HG03045 (cell line): ENCODE measurements around the gene POP5.
A peak's percentile ranks its signal among the peaks of the same experiment; 100 is the strongest.
"Not testable (repeated sequence)": the region's sequence is repeated elsewhere in the genome, so short reads cannot be mapped to it uniquely, and the experiment has no call there.

Source experiments
- ATAC-seq: cut with Tn5 transposase; IDR thresholded peaks from one replicate; pipeline ENCODE4 v1.9.1; 2021; ENCODE audit warnings: mild to moderate bottlenecking, moderate library complexity; ENCODE audit not compliant: unreplicated experiment

Gene POP5

DNA sequence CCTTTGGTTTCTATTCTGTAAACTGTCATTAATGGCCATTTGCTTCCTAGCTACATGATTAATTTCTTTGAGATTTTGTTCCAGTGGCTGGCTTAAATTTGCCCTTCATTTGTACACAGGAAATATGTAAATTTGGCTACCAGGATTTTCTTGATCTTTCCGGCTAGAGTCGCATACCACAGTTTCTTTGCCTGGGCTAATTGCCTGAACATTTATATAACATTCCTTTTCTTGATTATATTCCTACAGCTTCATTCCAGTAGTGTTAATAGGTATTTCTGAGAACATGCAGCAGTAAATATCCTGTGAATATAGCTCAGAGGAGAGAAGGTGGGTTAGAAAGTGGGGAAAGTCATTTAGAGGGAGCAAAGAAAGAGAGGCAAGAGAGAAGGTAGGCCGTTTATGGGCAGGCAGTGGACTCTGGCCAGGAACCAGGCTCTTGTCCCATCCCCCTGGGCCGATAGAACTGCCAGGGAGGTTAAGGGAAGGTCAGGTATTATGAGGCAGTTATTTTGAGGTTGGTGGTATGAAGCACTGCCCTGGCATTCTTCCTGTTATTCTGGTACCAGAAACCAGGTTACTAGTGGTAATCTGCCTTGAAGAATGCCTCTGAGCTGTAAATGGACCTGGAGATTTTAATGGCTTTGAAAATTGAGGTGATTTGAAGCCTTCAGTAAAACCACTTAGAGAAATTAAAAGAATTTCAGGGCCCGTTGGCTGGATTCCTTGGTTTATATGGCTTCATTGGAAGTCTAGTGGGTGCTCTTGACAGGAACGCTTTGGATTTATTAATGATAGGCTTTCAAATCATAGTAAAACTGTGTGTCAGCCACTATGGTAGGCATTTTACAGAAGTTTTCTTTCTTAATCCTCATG, 42.7 kb downstream of the POP5 start:
- ATAC-seq: no peak

DNA sequence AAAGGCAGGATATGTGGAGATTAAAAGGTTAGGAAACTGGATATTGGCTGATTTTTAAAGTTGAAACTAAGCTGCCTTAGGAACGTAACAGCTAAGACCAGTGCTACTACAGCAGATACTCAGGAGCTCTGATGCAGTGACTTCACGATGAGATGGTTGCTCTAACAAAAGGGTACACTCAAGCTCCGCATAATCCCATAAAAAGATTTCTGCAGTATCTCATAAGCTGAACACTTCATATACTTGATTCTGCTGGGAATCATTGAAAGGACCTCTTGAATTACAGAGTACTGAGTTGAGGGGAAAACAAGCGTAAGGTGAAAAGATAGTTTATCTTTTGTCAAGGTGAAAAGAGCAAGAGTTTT, 43.4 kb downstream of the POP5 start:
- no peak for ATAC-seq

DNA sequence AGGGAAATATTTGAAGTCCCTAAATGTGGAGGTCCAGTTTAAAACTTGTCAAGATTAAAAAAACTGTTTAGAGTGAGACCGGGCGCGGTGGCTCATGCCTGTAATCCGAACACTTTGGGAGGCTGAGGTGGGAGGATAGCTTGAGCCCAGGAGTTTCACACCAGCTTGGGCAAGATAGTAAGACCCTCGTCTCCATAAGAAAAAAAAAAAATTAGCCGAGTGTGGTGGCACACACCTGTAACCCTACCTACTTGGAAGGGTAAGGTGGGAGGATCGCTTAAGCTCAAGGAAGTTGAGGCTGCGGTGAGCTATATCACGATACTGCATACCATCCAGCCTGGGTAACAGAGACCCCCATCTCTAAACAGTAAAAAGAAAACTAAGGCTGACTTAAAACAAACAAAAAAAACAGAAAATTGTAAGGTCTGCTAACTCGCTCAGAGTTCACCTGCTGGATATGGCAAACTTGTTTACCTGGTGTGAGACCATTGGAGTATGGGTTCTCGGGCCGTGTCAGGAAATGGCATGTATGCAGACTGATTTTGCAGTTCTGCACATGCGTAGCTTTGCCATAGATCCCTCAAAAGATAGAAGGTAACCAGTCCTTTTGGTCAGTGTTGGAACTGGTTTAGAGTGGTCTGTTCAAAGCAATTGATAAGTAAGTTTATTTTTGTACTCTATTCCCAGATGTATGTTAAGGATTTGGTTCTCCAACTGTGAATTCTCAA, 45.0 kb downstream of the POP5 start:
- ATAC-seq: no peak

DNA sequence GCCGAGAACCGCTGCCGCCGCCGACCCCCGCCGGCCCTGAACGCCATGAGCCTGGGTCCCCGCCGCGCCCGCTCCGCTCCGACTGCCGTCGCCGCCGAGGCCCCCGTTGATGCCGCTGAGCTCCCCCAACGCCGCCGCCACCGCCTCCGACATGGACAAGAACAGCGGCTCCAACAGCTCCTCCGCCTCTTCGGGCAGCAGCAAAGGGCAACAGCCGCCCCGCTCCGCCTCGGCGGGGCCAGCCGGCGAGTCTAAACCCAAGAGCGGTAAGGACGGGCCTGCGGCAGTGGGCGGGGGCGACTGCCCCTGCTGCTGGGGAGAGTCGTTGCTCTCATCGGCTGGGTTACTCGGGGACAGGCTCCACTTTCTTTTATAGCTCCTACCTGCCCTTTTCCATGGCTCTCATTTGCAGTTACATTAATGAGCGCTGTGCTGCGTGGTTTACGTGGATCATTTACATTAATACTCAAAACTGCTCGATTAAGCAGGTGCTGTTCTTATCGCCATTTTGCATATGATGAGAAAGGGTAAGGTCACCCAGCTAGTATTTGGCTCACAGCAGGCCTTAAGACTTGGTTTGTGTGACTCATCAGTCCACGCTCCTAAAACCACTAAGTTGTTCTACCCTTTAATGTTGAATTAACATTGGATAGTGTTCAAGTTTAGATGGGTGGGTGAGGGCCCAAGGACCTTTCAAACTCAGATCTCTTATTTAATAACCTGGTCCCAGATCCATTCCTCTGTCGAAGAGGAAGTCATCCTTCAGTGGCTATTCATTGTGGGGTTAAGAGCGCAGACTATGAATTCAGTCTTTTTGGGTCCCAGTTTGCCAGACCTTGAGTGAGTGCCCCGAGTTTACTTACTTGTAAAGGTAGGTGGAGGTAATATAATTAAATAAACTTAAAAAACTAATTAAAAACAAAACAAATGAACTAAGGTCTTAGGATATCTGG, 46.2 kb downstream of the POP5 start:
- peak; percentile 38 for ATAC-seq

DNA sequence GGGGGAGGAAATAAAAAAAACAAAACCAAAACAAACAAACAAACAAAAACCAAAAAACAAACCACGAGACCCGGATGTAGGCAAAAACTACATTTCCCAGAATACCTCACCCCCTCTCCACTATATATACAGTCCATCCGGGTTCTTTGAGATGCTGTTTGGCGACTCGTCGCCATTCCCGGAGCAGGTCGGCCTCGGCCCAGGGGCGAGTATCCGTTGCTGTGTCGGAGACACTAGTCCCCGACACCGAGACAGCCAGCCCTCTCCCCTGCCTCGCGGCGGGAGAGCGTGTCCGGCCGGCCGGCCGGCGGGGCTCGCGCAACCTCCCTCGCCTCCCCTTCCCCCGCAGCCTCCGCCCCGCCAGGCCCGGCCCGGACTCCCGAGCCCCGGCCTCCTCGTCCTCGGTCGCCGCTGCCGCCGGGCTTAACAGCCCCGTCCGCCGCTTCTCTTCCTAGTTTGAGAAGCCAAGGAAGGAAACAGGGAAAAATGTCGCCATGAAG, 46.9 kb downstream of the POP5 start, which contains the start of gene RNF10:
RNF10 (plus strand) TSS at position 154 of the 500 bp plus-strand sequence. CDS start 456 bp downstream, outside the sequence.
- ATAC-seq: peak; percentile 65

DNA sequence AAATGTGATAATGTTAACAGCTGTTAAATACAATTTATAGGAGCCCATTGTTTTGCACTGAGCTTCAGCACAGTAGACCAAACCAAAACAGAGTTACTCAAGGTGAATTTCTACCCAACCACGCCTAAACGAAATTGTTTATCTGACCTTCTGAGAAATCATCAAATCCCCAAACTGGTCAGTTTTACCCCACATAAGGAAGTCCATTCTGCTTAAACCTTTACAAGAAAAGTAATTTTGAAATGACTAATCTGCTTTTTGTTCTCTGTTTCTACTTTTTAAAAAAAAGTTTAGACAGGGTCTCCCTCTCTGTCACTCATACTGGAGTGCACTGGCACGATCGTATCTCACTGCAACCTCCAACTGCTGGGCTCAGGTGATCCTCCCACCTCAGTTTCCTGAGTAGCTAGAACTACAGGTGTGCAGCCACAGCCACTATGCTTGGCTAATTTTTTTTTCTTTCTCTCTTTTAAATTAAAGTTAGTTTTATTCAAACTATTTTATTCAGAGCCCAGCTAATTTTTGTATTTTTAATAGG, 48.4 kb downstream of the POP5 start:
- no peak for ATAC-seq

DNA sequence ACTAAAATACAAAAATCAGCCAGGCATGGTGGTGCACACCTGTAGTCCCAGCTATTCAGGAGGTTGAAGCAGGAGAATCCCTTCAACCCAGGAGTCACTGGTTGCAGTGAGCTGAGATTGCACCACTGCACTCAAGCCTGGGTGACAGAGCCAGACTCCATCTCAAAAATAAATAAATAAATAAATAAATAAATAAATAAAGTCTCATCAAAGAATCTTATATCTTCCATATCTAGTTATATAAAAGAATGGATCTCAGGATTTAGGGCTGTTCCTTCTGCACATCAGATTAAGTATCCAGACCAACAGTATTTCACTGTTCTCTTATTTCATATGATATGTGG, 50.8 kb downstream of the POP5 start:
- not testable (repeated sequence) for ATAC-seq

DNA sequence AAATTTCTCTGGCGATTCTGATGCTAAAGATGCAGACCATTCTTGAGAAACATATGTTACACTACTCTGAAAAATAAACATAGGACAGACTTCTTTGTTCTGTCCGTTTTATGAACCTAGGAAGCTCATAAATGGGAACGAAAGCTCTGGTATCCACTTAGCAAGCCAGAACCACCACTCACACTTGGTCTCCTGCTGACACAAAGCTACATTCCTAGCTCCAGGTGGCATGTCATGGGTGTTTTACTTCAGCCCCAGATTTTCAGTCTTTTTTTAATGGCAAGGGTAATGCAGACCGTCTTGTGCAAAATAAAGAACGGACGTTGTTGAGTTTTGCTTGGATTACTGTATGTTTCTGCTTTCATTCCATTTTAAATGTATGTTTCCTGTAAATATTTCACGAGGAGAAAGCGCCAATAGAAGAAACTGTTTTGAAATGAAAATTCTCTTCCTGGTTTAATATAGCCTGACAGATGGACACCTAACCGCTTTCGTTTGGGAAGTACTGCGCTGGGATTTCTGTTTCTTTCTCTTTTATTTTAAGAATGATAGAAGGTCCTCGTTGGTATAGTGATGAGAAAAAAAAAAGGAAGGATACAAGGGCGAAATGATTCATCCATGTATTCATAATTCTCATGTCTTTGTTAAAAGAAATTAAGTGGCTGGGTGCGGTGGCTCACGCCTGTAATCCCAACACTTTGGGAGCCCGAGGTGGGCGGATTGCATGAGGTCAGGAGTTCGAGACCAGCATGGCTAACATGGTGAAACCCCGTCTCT, 51.4 kb downstream of the POP5 start:
- no peak for ATAC-seq

DNA sequence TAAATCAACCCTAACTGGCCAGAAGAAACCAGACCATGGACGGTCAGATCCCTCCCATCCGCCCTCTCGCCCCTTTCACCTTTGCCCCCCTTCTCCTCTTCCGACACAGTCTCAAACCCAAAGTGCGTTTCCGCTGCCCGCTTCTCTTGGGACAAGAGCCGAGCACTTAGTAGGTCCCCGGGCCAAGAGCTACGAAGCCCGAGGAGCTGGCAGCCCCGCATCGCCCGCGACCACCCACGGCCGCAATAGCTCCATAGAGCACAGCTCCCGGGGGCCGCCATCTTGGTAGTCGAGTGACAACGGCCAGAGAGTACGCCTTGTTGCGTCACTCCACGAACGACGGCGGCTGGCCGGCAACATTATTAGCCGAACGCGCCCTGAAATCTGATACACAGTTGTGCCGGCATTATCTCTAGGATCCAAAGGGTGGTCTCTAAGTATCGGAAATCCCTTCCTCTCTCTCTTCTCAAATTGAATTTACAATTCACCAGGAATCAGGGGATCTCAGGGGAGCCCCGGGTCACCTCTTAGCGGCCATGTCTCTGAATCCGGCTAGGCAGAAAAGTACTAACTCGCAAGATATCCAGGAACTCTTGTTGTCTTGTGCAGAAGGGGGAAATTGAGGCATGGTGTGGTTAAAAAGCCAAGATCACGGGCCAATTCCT, 52.2 kb downstream of the POP5 start, which contains the start of gene COQ5:
COQ5 (minus strand) TSS at position 298 of the 665 bp plus-strand sequence; CDS start at position 281, 17 bp downstream.
- peak; percentile 75 for ATAC-seq
